Naive thymus-derived CD4-positive, alpha-beta T cell (primary cell): Measurements from ENCODE around the gene THAP10. TPM values are rescaled to one million over a fixed set of nuclear protein-coding genes. Genes with fewer than 3 reads are reported as not detected.
"Not testable (repeated sequence)": the region's sequence is repeated elsewhere in the genome, so short reads cannot be mapped to it uniquely, and the experiment has no call there.

Source experiments
- ATAC-seq: fragments of 150-1000 bp; cut with Tn5 transposase; 2 replicates; pipeline ENCODE4 v1.10.0; 2021; ENCODE audit warnings: mild to moderate bottlenecking, moderate library complexity
- CTCF ChIA-PET: fragments of 350-600 bp; sonication (Branson Sonifier 250); formaldehyde crosslinking; loops from one replicate; lab custom pipeline; 2021; ENCODE audit warnings: antibody characterized with exemption; lab: Charles Lee
- POLR2A ChIA-PET: fragments of 350-600 bp; sonication (Branson Sonifier 250); formaldehyde crosslinking; loops from one replicate; lab custom pipeline; 2021; ENCODE audit warnings: antibody characterized with exemption, inconsistent platforms; lab: Charles Lee
- DNase-seq, 9 donors: peaks; one replicate each; pipeline versions ENCODE4 v3.0.0 to v3.0.0-alpha.2; 2020 to 2022; ENCODE audit warnings: mixed read lengths in 1 of 9
- H3K27ac ChIP-seq: one replicate; pipeline ENCODE4 v1.7.0; 2013; ENCODE audit warnings: mild to moderate bottlenecking, low read depth, low read length, moderate library complexity
- H3K27me3 ChIP-seq, 2 donors: one replicate each; pipeline ENCODE4 v1.7.0; 2013; ENCODE audit warnings: low read length in 2 of 2, mild to moderate bottlenecking in 2 of 2, moderate library complexity in 2 of 2; ENCODE audit not compliant: control insufficient read depth in 2 of 2, insufficient read depth in 2 of 2
- H3K36me3 ChIP-seq, 3 experiments: 1 replicate in 2 of 3; 2 replicates in 1 of 3; pipeline ENCODE4 v1.7.0; 2013; ENCODE audit warnings: low read length in 3 of 3, mild to moderate bottlenecking in 3 of 3, moderate library complexity in 1 of 3; ENCODE audit not compliant: insufficient read depth in 3 of 3, control insufficient read depth in 2 of 3
- H3K4me1 ChIP-seq, 2 donors: one replicate each; pipeline ENCODE4 v1.7.0; 2013; ENCODE audit warnings: low read length in 2 of 2, mild to moderate bottlenecking in 2 of 2, moderate library complexity in 1 of 2; ENCODE audit not compliant: control insufficient read depth in 2 of 2, insufficient read depth in 2 of 2
- H3K4me3 ChIP-seq: 2 replicates; pipeline ENCODE4 v1.7.0; 2013; ENCODE audit warnings: mild to moderate bottlenecking, low read length
- H3K9me3 ChIP-seq, 3 experiments: 1 replicate in 2 of 3; 2 replicates in 1 of 3; pipeline ENCODE4 v1.7.0; 2013; ENCODE audit warnings: low read length in 3 of 3; ENCODE audit not compliant: control insufficient read depth in 2 of 3
- H3K27ac Mint-ChIP-seq, 9 donors: one replicate each; pipeline ENCODE4 v1.8.0; 2020 to 2022; ENCODE audit warnings: mixed read lengths in 9 of 9, mild to moderate bottlenecking in 8 of 9, moderate library complexity in 5 of 9, inconsistent platforms in 2 of 9
- H3K27me3 Mint-ChIP-seq, 5 donors: one replicate each; pipeline ENCODE4 v1.8.0; 2021 to 2022; ENCODE audit warnings: mixed read lengths in 5 of 5, mild to moderate bottlenecking in 1 of 5
- H3K36me3 Mint-ChIP-seq, 5 donors: one replicate each; pipeline ENCODE4 v1.8.0; 2020 to 2022; ENCODE audit warnings: mixed read lengths in 5 of 5, mild to moderate bottlenecking in 3 of 5, inconsistent platforms in 1 of 5
- H3K4me1 Mint-ChIP-seq, 7 donors: one replicate each; pipeline ENCODE4 v1.8.0; 2020 to 2022; ENCODE audit warnings: mixed read lengths in 7 of 7, mild to moderate bottlenecking in 3 of 7, inconsistent platforms in 1 of 7
- H3K4me3 Mint-ChIP-seq, 10 donors: one replicate each; pipeline ENCODE4 v1.8.0; 2020 to 2022; ENCODE audit warnings: mild to moderate bottlenecking in 10 of 10, mixed read lengths in 10 of 10, moderate library complexity in 6 of 10, inconsistent platforms in 2 of 10
- H3K9me3 Mint-ChIP-seq, 11 donors: one replicate each; pipeline ENCODE4 v1.8.0; 2020 to 2022; ENCODE audit warnings: mixed read lengths in 11 of 11, mild to moderate bottlenecking in 4 of 11, inconsistent platforms in 1 of 11, moderate library complexity in 1 of 11
- intact Hi-C, 2 donors: fragments of 100-400 bp; cut with micrococcal nuclease; formaldehyde crosslinking; loops; one replicate each; pipeline ENCODE4 v1.15.1; 2023
- polyA plus RNA-seq, 2 donors: library from polyadenylated mRNA; unstranded; fragments of 300-500 nt; fragmentation: Illumina TruSeq; gene quantifications; one replicate each; pipeline ENCODE4 v1.2.3, GENCODE V29; 2021
- total RNA-seq, 6 experiments: library from RNA in 5 of 6; stranded (reverse) in 5 of 6; gene quantifications; 1 replicate in 5 of 6; 2 replicates in 1 of 6; pipeline ENCODE4 v1.2.3 and lab custom pipeline; 2021 to 2026

THAP10 gene
- total and polyA plus RNA-seq, 7 experiments from 2014 or later = 0.24 TPM; not detected in 6

GRCh38 chr15:70863450-70864218, 28.6 kb downstream of the THAP10 start:
- no peaks in the 10 kb centered on the region for H3K27me3 ChIP-seq
- no peaks in the 10 kb centered on the region for H3K36me3 Mint-ChIP-seq
- H3K36me3 ChIP-seq = no peaks in the 10 kb centered on the region
- H3K27ac Mint-ChIP-seq = no peak overlapping the region
- peaks cover 0 to 17% (median 10%) of the 10 kb centered on the region in 5 donors for H3K27me3 Mint-ChIP-seq
- H3K4me3 ChIP-seq = no peak overlapping the region
- ATAC-seq (no peak), DNase-seq (no peak)
- no peaks in the 10 kb centered on the region for H3K9me3 ChIP-seq
- no peak overlapping the region for H3K27ac ChIP-seq
- no peaks in the 10 kb centered on the region for H3K4me1 ChIP-seq
- intact Hi-C loops = no loop called here
- no peak overlapping the region for H3K4me3 Mint-ChIP-seq
- H3K9me3 Mint-ChIP-seq = no peaks in the 10 kb centered on the region
- POLR2A ChIA-PET = no interaction called here
- CTCF ChIA-PET = no interaction called here
- no peaks in the 10 kb centered on the region for H3K4me1 Mint-ChIP-seq

GRCh38 chr15:70859998-70860397, 32.2 kb downstream of the THAP10 start:
- intact Hi-C loops = no loop called here
- H3K27ac ChIP-seq = no peak overlapping the region
- POLR2A ChIA-PET = no interaction called here
- H3K9me3 ChIP-seq = no peaks in the 10 kb centered on the region
- ATAC-seq = no peak
- no peaks in the 10 kb centered on the region for H3K27me3 ChIP-seq
- Mint-ChIP-seq H3K9me3 (no peaks in the 10 kb centered on the region), H3K36me3 (no peaks in the 10 kb centered on the region), H3K4me1 (no peaks in the 10 kb centered on the region), H3K27ac (no peak overlapping the region), H3K4me3 (no peak overlapping the region), H3K27me3 (peaks cover 21 to 34% (median 26%) of the 10 kb centered on the region in 5 donors)
- CTCF ChIA-PET = no interaction called here
- no peaks in the 10 kb centered on the region for H3K36me3 ChIP-seq
- no peak overlapping the region for H3K4me3 ChIP-seq
- DNase-seq = no peak
- H3K4me1 ChIP-seq = no peaks in the 10 kb centered on the region

- POLR2A ChIA-PET = no interaction called here
- ATAC-seq (no peak), DNase-seq (no peak)
- H3K36me3 ChIP-seq = no peaks in the 10 kb centered on the region
- H3K27me3 Mint-ChIP-seq = peaks cover 25 to 40% (median 32%) of the 10 kb centered on the region in 5 donors
- H3K36me3 Mint-ChIP-seq = no peaks in the 10 kb centered on the region
- intact Hi-C loops = no loop called here
- H3K4me1 Mint-ChIP-seq = peaks cover 0 to 4% (median 4%) of the 10 kb centered on the region in 7 donors
- no peak overlapping the region for H3K27ac ChIP-seq
- H3K4me3 ChIP-seq = no peak overlapping the region
- CTCF ChIA-PET = no interaction called here
- H3K27ac Mint-ChIP-seq = no peak overlapping the region
- no peaks in the 10 kb centered on the region for H3K4me1 ChIP-seq
- H3K9me3 ChIP-seq = no peaks in the 10 kb centered on the region
- H3K9me3 Mint-ChIP-seq = no peaks in the 10 kb centered on the region
- H3K27me3 ChIP-seq = no peaks in the 10 kb centered on the region
- H3K4me3 Mint-ChIP-seq = no peak overlapping the region
Measured at GRCh38 chr15:70859322-70859908, 32.8 kb downstream of the THAP10 start.

- H3K9me3 ChIP-seq, H3K36me3 ChIP-seq, H3K9me3 Mint-ChIP-seq, H3K4me1 ChIP-seq, H3K4me1 Mint-ChIP-seq, H3K4me3 ChIP-seq, H3K36me3 Mint-ChIP-seq, POLR2A ChIA-PET, DNase-seq, H3K27ac Mint-ChIP-seq, ATAC-seq, CTCF ChIA-PET, H3K4me3 Mint-ChIP-seq, intact Hi-C loops, H3K27ac ChIP-seq, H3K27me3 ChIP-seq: not testable (repeated sequence)
- H3K27me3 Mint-ChIP-seq = peaks cover 27 to 42% (median 34%) of the 10 kb centered on the region in 5 donors
Measured at GRCh38 chr15:70858614-70859321, 33.5 kb downstream of the THAP10 start.

GRCh38 chr15:70857562-70858285, 34.5 kb downstream of the THAP10 start:
- H3K27me3 Mint-ChIP-seq = peaks cover 31 to 47% (median 40%) of the 10 kb centered on the region in 5 donors
- CTCF ChIA-PET = interaction anchor here (0.7 kb wide), 1 partner anchor 31 kb away, joined by 3 read pairs; no protein-coding TSS in a partner anchor
- DNase-seq (no peak), ATAC-seq (no peak)
- H3K27ac Mint-ChIP-seq = no peak overlapping the region
- peaks cover 0 to 10% (median 6%) of the 10 kb centered on the region in 7 donors for H3K4me1 Mint-ChIP-seq
- Histone ChIP-seq H3K36me3 (no peaks in the 10 kb centered on the region), H3K9me3 (no peaks in the 10 kb centered on the region), H3K27me3 (no peaks in the 10 kb centered on the region), H3K27ac (no peak overlapping the region), H3K4me3 (no peak overlapping the region), H3K4me1 (no peaks in the 10 kb centered on the region)
- H3K36me3 Mint-ChIP-seq = no peaks in the 10 kb centered on the region
- no peak overlapping the region for H3K4me3 Mint-ChIP-seq
- no peaks in the 10 kb centered on the region for H3K9me3 Mint-ChIP-seq
- intact Hi-C loops = no loop called here
- POLR2A ChIA-PET = no interaction called here

GRCh38 chr15:70856884-70857561, 35.2 kb downstream of the THAP10 start:
- Histone ChIP-seq H3K4me3 (no peak overlapping the region), H3K4me1 (no peaks in the 10 kb centered on the region), H3K36me3 (no peaks in the 10 kb centered on the region), H3K9me3 (no peaks in the 10 kb centered on the region), H3K27ac (no peak overlapping the region), H3K27me3 (no peaks in the 10 kb centered on the region)
- Mint-ChIP-seq H3K27me3 (peaks cover 38 to 54% (median 47%) of the 10 kb centered on the region in 5 donors), H3K9me3 (no peaks in the 10 kb centered on the region), H3K4me3 (no peak overlapping the region), H3K4me1 (peaks cover 0 to 10% (median 6%) of the 10 kb centered on the region in 7 donors), H3K27ac (no peak overlapping the region), H3K36me3 (no peaks in the 10 kb centered on the region)
- ChIA-PET POLR2A (no interaction called here), CTCF (interaction anchor here (0.7 kb wide), 1 partner anchor 30 kb away, joined by 3 read pairs; no protein-coding TSS in a partner anchor)
- intact Hi-C loops = no loop called here
- no peak for ATAC-seq
- no peak for DNase-seq
